ENCODE measurements around the gene MALAT1. TPM values are rescaled to one million over a fixed set of nuclear protein-coding genes. Genes with fewer than 3 reads are reported as not detected.
A peak's percentile ranks its signal among the peaks of the same experiment; 100 is the strongest.

The MALAT1 gene
- total RNA-seq, 1 donor from 2014 or later = 9,030 TPM

- Histone ChIP-seq H3K79me2 (ENCODE audit: low read depth) (no peaks in the 10 kb centered on the region), H3K9ac (no peak overlapping the region), H3K4me1 (no peaks in the 10 kb centered on the region), H3K27ac (no peak overlapping the region), H3F3A (ENCODE audit: low read depth) (peaks cover 13% of the 10 kb centered on the region), H3K4me2 (peak overlapping the region; percentile 68), H2AFZ (replicated peaks) (no peak overlapping the region), H3K36me3 (no peaks in the 10 kb centered on the region), H3K4me3 (peak overlapping the region; percentile 45), H3K9me3 (ENCODE audit: low read depth) (no peaks in the 10 kb centered on the region), H4K20me1 (ENCODE audit: low read depth) (no peaks in the 10 kb centered on the region), H3K27me3 (peaks cover 47% of the 10 kb centered on the region)
- no peak overlapping the region for H3K27ac Mint-ChIP-seq
- H3K4me3 Mint-ChIP-seq = no peak overlapping the region
- peaks cover 27% of the 10 kb centered on the region for H3K9me3 Mint-ChIP-seq
- TF ChIP-seq CTCF (IDR thresholded peaks at IDR 0.05) (no peak), EZH2 (IDR thresholded peaks at IDR 0.05) (no peak)
- H3K4me1 Mint-ChIP-seq = peaks cover 30% of the 10 kb centered on the region
- H3K27me3 Mint-ChIP-seq (ENCODE audit: insufficient read depth, low read depth) = peaks cover 11% of the 10 kb centered on the region
- peaks cover 8% of the 10 kb centered on the region for H3K36me3 Mint-ChIP-seq
- DNase-seq (ENCODE audit: low spot score) = no peak
Observed at GRCh38 chr11:65454311-65454695, 44.5 kb upstream of the MALAT1 start.

- peak; percentile 92 for DNase-seq (ENCODE audit: low spot score)
- Mint-ChIP-seq H3K36me3 (peaks cover 6% of the 10 kb centered on the region), H3K9me3 (peaks cover 22% of the 10 kb centered on the region), H3K27me3 (ENCODE audit: insufficient read depth, low read depth) (peaks cover 12% of the 10 kb centered on the region), H3K4me1 (peaks cover 31% of the 10 kb centered on the region), H3K27ac (no peak overlapping the region), H3K4me3 (peak overlapping the region; percentile 73)
- peaks cover 13% of the 10 kb centered on the region for H3F3A ChIP-seq (ENCODE audit: low read depth)
- peak overlapping the region; percentile 68 for H3K4me2 ChIP-seq
- H3K27me3 ChIP-seq = peaks cover 53% of the 10 kb centered on the region
- no peaks in the 10 kb centered on the region for H3K36me3 ChIP-seq
- no peak overlapping the region for H3K27ac ChIP-seq
- TF ChIP-seq CTCF (IDR thresholded peaks at IDR 0.05) (peak; percentile 28), EZH2 (IDR thresholded peaks at IDR 0.05) (no peak), EZH2phosphoT487 (IDR thresholded peaks at IDR 0.05) (no peak)
- H3K4me1 ChIP-seq = no peaks in the 10 kb centered on the region
- no peaks in the 10 kb centered on the region for H3K9me3 ChIP-seq (ENCODE audit: low read depth)
- no peaks in the 10 kb centered on the region for H3K79me2 ChIP-seq (ENCODE audit: low read depth)
- H4K20me1 ChIP-seq (ENCODE audit: low read depth) = no peaks in the 10 kb centered on the region
- H3K4me3 ChIP-seq = peak overlapping the region; percentile 45
- H2AFZ ChIP-seq (replicated peaks) = peak overlapping the region; percentile 88
- no peak overlapping the region for H3K9ac ChIP-seq
Observed at GRCh38 chr11:65454696-65455456, 44.0 kb upstream of the MALAT1 start.

- H3K4me3 Mint-ChIP-seq = no peak overlapping the region
- no peaks in the 10 kb centered on the region for H3K9me3 ChIP-seq (ENCODE audit: low read depth)
- no peak overlapping the region for H3K4me3 ChIP-seq
- no peaks in the 10 kb centered on the region for H3K36me3 ChIP-seq
- H2AFZ ChIP-seq (replicated peaks) = no peak overlapping the region
- peaks cover 68% of the 10 kb centered on the region for H3K27me3 ChIP-seq
- H3K27me3 Mint-ChIP-seq (ENCODE audit: insufficient read depth, low read depth) = peaks cover 15% of the 10 kb centered on the region
- no peaks in the 10 kb centered on the region for H3K4me1 ChIP-seq
- no peak overlapping the region for H3K4me2 ChIP-seq
- H3F3A ChIP-seq (ENCODE audit: low read depth) = peaks cover 13% of the 10 kb centered on the region
- H3K79me2 ChIP-seq (ENCODE audit: low read depth) = no peaks in the 10 kb centered on the region
- DNase-seq (ENCODE audit: low spot score) = no peak
- TF ChIP-seq EZH2phosphoT487 (IDR thresholded peaks at IDR 0.05) (no peak), CTCF (IDR thresholded peaks at IDR 0.05) (no peak), EZH2 (IDR thresholded peaks at IDR 0.05) (no peak)
- H3K27ac Mint-ChIP-seq = no peak overlapping the region
- no peaks in the 10 kb centered on the region for H4K20me1 ChIP-seq (ENCODE audit: low read depth)
- H3K36me3 Mint-ChIP-seq = peaks cover 6% of the 10 kb centered on the region
- peaks cover 19% of the 10 kb centered on the region for H3K9me3 Mint-ChIP-seq
- peaks cover 31% of the 10 kb centered on the region for H3K4me1 Mint-ChIP-seq
- H3K27ac ChIP-seq = no peak overlapping the region
- no peak overlapping the region for H3K9ac ChIP-seq
Observed at GRCh38 chr11:65456418-65456817, 42.4 kb upstream of the MALAT1 start.

Measured in neural progenitor cell (in vitro differentiated cells).